Measurements from ENCODE around the gene GRID2. TPM values are rescaled to one million over a fixed set of nuclear protein-coding genes. Genes with fewer than 3 reads are reported as not detected.

Gene GRID2
- total and polyA plus RNA-seq, 12 donors: 0.55 to 4.0 (median 2.0) TPM

GRCh38 chr4:92953462-92953861 is 649.7 kb downstream of the GRID2 start:
- 72 to 87% (median 79%) methylated on average over 3 of the region's 3 CpGs for WGBS, 4 donors
- Histone ChIP-seq H3K36me3 (replicated peaks in 1 of 2) (no peaks in the 10 kb centered on the region), H3K9me3 (replicated peaks in 1 of 3) (peaks cover 0 to 3% (median 0%) of the 10 kb centered on the region in 3 donors), H3K27me3 (no peaks in the 10 kb centered on the region), H3K4me1 (replicated peaks in 1 of 2) (no peaks in the 10 kb centered on the region), H3K27ac (no peak overlapping the region), H3K4me3 (no peak overlapping the region)
- TF ChIP-seq CTCF (IDR thresholded peaks at IDR 0.05) (no peak), POLR2A (IDR thresholded peaks at IDR 0.05) (no peak)
- DNase-seq: no peak
- intact Hi-C loops (cut with DNase I): no loop called here

- no peak for DNase-seq
- no peaks in the 10 kb centered on the region for H3K36me3 ChIP-seq (replicated peaks in 1 of 2)
- H3K27me3 ChIP-seq: no peaks in the 10 kb centered on the region
- intact Hi-C loops (cut with DNase I): no loop called here
- H3K4me1 ChIP-seq (replicated peaks in 1 of 2): no peaks in the 10 kb centered on the region
- WGBS, 4 donors: 86 to 95% (median 88%) methylated on average over 2 of the region's 2 CpGs
- no peak overlapping the region for H3K27ac ChIP-seq
- H3K4me3 ChIP-seq: no peak overlapping the region
- TF ChIP-seq POLR2A (IDR thresholded peaks at IDR 0.05) (no peak), CTCF (IDR thresholded peaks at IDR 0.05) (no peak)
- H3K9me3 ChIP-seq (replicated peaks in 1 of 3): no peaks in the 10 kb centered on the region
Observed at GRCh38 chr4:92961881-92962280, 658.1 kb downstream of the GRID2 start.

GRCh38 chr4:92962831-92963230 is 659.1 kb downstream of the GRID2 start:
- no peaks in the 10 kb centered on the region for H3K4me1 ChIP-seq (replicated peaks in 1 of 2)
- intact Hi-C loops (cut with DNase I): no loop called here
- H3K27me3 ChIP-seq: no peaks in the 10 kb centered on the region
- H3K36me3 ChIP-seq (replicated peaks in 1 of 2): no peaks in the 10 kb centered on the region
- 86 to 95% (median 89%) methylated on average over 2 of the region's 2 CpGs for WGBS, 4 donors
- no peak for DNase-seq
- no peak overlapping the region for H3K4me3 ChIP-seq
- no peaks in the 10 kb centered on the region for H3K9me3 ChIP-seq (replicated peaks in 1 of 3)
- TF ChIP-seq POLR2A (IDR thresholded peaks at IDR 0.05) (no peak), CTCF (IDR thresholded peaks at IDR 0.05) (no peak)
- no peak overlapping the region for H3K27ac ChIP-seq

GRCh38 chr4:92968556-92968955 is 664.8 kb downstream of the GRID2 start:
- TF ChIP-seq POLR2A (IDR thresholded peaks at IDR 0.05) (no peak), CTCF (IDR thresholded peaks at IDR 0.05) (no peak)
- intact Hi-C loops (cut with DNase I): no loop called here

More at GRCh38 chr4:92968556-92968955, 664.8 kb downstream of the GRID2 start:
- no peaks in the 10 kb centered on the region for H3K9me3 ChIP-seq (replicated peaks in 1 of 3)
- DNase-seq: no peak
- H3K4me1 ChIP-seq (replicated peaks in 1 of 2): peaks cover 0 to 8% of the 10 kb centered on the region in 2 donors
- H3K27me3 ChIP-seq: no peaks in the 10 kb centered on the region
- 85 to 88% (median 85%) methylated on average over 1 of the region's 1 CpG for WGBS, 4 donors
- no peaks in the 10 kb centered on the region for H3K36me3 ChIP-seq (replicated peaks in 1 of 2)
- H3K4me3 ChIP-seq: no peak overlapping the region
- no peak overlapping the region for H3K27ac ChIP-seq
